HuH-7 (cell line): ENCODE results near the gene PSEN1.

Experiments
- DNase-seq: peaks from one replicate; pipeline ENCODE4 v3.0.0; 2011; ENCODE audit warnings: low spot score

PSEN1 gene

DNA sequence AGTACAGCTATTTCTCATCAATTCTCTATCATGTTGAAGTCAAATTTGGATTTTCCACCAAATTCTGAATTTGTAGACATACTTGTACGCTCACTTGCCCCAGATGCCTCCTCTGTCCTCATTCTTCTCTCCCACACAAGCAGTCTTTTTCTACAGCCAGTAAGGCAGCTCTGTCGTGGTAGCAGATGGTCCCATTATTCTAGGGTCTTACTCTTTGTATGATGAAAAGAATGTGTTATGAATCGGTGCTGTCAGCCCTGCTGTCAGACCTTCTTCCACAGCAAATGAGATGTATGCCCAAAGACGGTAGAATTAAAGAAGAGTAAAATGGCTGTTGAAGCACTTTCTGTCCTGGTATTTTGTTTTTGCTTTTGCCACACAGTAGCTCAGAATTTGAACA lies 83.8 kb downstream of the PSEN1 start:
- DNase-seq = no peak

DNA sequence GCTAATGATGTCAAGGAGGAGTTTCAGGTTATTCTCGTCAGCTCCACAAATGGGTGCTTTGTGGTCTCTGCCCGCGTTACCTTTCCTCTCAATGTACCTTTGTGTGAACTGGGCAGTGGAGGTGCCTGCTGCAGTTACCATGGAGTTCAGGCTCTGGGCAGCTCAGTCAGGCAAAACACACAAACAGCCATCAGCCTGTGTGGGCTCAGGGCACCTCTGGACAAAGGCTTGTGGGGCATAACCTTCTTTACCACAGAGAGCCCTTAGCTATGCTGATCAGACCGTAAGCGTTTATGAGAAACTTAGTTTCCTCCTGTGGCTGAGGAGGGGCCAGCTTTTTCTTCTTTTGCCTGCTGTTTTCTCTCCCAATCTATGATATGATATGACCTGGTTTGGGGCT lies 84.3 kb downstream of the PSEN1 start:
- no peak for DNase-seq

DNA sequence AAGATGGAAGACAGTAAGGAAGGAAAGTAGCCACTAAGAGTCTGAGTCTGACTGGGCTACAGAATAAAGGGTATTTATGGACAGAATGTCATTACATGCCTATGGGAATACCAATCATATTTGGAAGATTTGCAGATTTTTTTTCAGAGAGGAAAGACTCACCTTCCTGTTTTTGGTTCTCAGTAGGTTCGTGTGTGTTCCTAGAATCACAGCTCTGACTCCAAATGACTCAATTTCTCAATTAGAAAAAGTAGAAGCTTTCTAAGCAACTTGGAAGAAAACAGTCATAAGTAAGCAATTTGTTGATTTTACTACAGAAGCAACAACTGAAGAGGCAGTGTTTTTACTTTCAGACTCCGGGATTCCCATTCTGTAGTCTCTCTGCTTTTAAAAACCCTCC lies 85.6 kb downstream of the PSEN1 start:
- no peak for DNase-seq

DNA sequence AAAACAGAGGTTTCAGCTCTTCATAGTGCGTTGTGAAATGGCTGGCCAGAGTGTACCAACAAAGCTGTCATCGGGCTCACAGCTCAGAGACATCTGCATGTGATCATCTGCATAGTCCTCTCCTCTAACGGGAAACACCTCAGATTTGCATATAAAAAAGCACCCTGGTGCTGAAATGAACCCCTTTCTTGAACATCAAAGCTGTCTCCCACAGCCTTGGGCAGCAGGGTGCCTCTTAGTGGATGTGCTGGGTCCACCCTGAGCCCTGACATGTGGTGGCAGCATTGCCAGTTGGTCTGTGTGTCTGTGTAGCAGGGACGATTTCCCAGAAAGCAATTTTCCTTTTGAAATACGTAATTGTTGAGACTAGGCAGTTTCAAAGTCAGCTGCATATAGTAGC lies 86.7 kb downstream of the PSEN1 start:
- no peak for DNase-seq

DNA sequence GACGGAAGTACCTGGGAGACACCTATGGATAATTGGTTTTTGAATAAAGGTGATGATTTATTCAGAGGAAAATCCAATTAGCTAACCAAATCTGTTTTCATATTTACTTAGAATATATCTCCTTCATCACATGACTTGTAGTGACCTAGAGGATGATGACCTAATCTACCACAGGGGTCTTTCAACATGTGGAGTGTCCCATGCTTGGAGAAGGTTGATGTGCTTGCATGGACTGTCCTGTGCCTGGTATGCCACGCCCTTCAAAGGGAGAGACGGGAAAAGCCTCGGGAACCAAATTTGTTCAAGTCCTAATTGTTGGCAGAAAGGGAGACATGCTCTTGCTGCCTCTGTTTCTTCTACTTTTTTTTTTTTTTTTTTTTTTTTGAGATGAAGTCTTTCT lies 89.2 kb downstream of the PSEN1 start:
- DNase-seq = no peak

DNA sequence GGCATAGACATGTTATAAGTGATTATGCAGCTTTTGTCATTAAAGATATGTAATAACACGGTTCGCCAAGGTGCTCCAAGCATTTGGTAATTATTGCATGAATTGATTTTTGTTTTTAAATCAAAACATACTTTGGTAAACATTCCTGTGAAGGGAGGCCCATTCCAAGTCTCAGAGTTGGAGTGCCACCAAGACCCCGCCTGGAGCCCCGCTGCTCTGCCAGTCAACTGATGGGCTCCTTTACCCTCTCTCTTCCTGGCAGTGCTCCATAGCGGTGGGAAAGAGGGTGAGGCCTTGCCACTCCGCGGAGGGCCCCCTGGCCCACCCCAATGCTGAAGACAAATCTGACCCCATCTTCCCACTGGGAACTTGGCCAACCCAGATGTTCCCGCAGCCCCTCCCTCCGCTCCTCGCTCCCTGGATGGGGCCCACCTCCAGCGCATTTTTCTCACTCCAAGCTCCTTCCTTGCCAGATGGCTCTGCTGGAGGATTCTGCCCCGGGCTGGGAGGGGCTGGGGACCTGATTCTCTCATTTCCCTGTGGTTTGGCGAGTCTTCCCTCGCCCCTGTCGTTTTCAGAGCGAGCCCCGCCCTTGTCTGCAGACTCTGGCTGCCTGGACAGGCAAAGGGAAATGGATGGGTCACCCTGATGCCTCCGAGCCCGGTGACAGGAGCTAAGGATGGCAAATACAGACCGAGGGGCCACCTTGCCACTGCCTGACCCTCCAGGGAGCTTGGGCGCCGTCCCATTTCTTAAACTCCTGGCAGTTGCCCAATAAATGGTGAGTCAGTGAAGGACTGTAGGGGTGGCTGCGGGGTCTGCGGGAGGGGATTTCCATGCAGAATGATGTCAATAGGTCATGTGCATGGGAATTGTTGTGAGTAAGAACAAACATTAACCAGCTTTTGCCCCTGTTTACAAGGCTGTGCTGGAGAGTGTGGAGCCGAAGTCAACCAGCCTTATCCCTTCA lies 91.8 kb downstream of the PSEN1 start:
- DNase-seq = no peak

DNA sequence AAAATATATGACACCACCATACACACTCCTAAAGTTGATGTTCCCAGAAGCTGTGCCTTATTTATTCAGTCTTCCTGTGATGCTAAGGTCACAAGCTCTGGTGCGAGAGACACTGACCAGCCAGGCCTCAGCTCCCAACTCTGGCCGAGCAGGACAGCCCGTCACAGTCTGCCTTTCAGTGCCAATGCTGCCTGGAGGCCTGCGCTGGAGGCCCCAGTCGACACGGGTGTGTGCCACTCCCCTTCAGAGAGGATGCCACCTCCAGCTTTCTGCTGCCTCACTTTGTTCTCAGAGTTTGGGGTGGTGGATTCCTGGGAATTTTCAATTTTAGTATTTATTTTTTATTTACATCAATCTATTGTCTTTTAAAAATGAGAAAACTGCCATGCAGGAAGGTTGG lies 93.7 kb downstream of the PSEN1 start:
- DNase-seq = no peak

DNA sequence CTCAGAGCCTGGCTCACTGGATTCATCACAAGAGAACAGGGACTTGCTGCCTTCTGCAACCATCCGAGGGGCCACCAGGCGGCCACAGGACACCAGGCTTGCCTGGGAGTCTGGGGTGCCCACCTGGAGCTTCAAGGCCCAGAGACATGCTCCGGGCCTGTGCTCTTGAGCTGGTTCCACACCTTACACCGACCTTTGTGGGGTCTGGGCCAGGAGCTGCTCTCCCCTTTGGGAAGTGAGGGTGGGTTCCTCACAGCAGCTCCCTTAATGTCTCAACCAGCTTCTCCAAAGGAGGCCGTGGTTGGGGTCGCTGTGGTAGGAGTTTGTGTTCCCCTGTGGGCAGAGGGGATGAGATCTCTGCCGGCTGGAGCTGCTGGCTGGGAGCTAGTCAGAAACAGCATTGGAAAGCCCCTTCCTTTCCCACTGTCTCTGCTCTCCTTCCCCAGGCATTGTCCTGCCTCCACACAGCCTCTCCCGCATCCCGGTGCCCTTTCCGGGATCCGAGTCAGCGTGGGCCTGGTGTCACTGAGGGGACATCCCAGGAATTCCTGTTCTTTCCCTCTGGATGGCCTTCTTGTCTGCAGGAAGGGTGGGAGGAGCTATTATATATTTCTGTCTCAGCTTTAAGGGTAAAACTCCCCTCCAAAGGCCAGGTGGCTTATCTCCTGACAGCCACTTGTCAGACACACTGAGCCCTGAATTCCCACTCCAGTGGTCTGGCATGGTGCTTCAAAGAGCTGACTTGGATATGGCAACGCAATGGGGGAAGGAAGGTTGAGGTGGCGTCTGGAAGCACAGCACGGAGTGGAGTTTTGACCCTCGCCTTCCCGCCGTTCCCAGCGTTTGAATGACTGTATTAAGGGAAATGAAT lies 95.9 kb downstream of the PSEN1 start:
- DNase-seq = peak; percentile 76

DNA sequence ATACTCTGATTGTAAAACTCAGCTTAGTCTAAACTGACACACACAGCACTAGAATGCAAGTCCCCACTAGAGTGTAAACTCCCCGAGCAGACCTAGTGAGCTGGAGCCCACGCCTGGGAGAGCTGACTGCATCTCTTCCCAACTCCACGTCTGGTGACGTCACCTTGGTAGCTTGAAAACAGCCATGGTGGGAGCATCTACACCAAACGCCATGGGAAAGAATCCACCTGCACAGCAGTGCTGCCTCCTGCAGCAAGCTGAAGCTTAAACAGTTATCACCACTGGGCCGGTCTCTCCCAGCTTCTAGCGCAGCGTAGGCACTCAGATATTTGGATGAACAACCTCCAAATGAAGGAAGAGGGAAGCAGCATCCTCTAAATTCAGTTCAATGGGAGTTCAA lies 96.7 kb downstream of the PSEN1 start:
- DNase-seq = no peak

DNA sequence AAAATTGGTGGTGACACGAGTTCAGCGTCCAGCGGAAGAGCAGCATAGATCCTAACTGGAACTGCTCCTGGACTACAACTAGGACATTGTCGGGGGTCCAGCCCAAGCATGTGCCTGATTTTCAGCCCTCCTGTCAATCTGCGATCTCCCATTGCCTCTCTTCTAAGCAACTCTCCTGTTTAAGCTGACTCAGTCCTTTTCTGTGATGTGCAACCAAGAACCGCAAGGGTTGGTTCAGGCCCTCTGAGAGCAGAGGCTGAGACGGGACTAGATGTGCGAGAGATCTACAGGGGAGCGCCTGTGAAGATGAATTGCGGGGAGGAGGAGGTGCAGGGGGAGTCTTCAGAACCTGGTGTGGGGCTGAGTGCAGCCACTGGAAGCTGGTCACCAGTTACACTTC lies 97.3 kb downstream of the PSEN1 start:
- no peak for DNase-seq

DNA sequence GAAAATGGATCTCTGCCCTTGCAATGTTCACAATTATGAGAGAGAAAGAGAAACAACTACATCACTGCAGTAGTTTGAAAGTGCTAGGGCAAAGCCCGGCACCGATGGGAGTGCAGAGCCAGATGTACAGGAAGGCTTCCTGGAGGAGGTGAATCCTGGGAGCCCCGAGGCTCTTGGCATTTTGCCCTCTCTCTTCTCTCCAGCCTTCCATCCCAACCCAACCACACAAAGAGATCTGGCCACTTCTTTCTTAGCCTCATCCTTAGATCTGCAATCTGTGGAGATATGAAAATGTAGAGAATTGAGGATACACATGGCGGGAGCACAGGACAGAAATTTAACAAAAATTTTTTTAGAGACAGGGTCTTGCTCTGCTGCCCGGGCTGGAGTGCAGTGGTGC lies 97.7 kb downstream of the PSEN1 start:
- DNase-seq = no peak

DNA sequence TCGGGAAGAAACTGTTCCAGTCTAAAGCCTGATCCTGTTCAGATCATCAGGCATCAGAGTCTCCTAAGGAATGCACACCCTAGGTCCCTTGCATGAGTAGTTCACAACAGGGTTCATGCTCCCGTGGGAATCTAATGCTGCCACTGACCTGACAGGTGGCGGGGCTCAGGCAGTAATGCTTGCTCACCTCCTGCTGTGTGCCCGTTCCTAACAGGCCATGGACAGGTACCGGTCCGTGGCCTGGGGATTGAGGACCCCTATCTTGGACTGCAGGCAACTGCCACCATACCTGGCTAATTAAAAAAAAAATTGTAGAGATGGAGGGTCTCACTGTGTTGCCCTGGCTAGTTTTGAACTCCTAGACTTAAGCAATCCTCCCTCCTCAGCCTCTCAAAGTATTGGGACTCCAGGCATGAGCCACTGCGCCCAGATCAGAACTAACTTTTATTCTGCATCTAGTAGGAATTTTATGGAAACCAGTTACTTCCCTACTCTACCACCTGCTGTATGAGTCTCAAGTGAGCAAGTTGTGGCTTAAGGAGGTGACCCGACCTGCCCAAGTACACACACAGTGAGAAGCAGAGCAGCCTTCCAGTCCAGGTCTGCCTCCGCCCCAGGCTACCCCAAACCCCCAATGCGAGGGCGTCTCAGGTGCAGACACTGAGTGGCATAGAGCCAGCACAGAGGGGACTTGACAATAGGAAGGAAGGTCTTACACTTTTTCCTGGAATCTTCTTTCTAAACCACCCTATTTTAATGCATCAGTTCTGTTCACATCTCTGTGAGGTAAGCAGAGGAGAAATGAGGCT lies 98.5 kb downstream of the PSEN1 start:
- DNase-seq = no peak

DNA sequence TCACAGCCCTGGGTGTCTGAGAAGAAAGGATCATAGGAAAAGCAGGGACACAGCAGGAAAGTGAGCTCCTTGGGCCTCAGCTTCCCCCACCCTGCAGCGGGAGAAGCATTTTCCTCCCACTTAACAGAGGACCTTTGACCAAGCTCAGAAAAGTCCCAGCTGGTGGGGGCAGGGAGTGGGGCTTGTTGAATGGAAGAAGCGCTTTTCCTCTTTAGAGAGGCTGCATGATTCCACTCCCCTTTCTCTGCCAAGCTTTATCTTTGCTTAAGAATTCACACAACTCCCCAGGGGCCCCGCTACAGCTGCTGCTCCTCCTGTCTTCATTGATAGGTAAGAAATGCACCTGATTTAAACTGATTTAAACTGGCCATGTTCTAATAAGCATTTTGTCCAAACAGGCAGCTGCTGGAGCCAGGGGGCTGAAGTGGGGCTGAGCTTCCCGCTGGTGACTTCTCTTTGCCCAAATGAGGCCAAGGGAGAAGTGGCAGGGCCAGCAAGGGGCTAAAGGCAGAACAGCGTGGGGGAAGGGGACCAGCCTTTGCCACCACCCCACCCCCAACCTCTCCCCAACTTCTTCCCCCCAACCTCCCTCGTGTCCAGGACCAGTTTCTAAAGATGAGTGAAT lies 99.3 kb downstream of the PSEN1 start:
- peak; percentile 12 for DNase-seq

DNA sequence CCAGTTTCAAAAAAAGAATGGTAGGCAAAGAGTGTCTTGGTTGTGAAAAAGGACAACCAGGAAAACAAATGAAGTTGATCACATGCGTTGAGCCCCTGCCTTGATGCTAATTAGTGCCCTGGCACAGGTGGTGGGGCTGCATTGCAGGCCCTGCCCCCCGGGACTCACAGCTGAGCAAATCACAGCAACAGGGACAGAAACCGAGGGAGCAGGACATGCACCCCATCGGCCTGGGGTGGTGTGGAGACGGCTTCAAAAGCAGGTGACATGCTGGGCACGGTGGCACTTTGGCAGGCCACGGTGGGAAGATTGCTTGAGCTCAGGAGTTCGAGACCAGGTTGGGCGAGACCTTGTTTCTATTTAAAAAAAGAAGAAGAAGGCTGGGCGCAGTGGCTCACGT lies 99.8 kb downstream of the PSEN1 start:
- no peak for DNase-seq

DNA sequence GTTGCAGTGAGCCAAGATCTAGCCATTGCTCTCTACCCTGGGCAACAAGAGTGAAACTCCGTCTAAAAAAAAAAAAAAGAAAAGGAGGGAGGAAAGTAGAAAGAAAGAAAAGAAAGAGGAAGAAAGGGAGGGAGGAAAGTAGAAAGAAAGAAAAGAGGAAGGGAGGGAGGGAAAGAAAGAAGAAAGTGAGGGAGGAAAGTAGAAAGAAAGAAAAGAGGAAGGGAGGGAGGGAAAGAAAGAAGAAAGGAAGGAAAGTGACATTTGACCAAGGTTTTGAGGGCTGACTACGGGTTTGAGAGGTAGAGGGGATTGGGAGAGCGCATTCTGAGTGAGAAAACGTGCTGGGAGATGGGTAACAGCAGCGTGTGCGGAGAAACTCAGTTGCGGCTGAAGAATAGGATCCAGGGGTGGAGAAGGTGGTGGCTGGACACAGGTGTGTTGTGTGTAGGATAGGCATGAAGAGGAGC lies 100.5 kb downstream of the PSEN1 start:
- no peak for DNase-seq

DNA sequence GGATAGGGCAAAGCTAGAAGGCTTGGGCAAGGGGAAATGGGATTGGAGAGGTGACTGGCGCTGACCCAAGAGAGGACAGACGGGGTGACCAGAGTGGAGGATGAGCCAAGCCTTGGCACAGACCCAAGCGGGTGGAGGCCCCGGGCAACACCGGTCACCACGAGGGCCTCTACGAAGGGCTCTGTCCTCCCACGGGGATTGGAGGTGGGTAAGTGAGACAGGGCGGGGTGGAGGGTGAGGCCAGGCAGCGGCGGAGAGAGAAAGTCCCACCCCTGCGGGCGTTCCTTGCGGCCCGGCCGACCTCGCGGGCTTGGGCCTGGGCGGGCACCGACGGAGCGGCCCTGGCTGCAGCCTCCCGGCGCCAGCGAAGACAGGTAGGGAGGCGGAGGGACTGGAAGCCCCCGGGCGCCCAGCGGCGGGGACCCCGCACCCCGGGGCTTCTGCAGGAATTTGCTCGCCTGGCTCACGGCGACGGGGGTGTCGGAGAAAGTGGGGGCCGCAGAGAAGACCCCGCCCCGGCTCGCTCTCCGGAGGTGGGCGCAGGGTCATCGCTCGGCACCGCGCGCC lies 101.0 kb downstream of the PSEN1 start, which contains the start of gene PAPLN:
Gene PAPLN (plus strand): TSS at position 288 of the 567 bp plus-strand sequence. CDS start 2,273 bp downstream, outside the sequence.
- DNase-seq = peak; percentile 84

DNA sequence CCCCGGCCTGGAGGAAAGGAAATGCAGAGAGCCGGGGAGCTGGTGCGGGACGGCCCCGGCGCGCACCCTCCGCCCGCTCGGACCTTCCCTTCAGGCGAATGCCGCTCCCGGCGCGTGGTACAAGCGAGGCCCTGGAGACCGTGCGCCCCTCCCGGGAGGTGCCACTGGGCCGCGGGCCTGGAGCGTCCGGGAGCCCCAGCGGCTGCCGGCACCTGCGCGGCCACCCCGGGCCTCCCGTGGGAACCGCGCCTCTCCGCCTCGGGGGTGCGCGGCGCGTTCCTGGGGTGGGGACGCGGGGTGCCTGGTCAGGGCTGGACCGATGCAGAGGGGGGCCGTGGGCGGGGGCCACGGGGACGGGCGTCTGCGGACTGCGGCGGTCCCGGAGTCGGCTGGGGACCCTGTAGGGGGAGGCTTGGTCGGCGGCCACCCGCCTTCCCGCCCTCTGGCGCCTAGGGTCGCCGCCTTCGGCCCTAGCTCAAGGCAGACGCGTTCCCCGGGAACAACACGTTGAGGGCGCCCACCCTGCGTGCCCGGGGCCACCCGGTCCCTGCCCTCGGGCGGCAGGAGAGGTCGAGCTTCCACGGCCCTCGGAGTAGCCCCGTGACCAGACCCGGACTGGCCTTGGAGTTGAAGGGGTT lies 101.6 kb downstream of the PSEN1 start:
- DNase-seq = peak; percentile 61

DNA sequence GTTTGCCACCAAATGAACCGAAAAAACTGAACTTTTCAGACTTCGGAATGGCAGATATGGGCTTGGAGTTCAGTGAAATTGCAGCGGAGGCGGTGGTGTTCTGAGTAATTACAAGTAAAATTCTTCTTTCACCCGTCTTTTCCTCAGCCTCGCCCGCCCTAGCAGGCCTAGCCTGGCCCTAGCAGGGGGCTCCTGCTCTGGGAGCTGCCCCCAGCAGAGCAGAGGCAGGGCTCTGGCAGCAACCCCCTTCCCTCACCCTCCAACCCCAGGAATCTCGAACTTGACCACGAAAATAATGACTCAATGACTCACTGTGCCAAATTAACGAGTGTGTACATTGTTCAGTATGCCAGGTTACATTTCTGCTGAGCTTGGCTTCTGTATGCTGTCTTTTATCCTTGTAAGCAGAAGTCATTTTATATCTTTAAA lies 102.1 kb downstream of the PSEN1 start:
- DNase-seq = no peak

DNA sequence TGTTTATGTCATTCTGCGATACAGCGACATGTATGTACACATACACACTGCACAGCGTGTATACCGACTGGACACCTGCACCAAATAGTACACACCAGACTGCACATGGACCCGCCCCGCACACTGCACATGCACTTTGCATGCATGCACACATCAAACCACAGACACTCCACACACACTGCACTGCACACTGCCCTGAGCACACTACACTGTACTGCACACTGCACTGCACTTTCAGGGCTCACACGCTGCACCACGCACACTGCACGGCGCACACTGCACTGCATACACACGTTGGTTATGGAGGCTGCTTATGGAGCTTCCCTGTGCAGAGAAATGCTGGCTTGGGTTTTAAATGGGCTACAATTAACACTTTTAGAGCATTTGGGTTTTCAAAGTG lies 102.6 kb downstream of the PSEN1 start:
- DNase-seq = peak; percentile 5

DNA sequence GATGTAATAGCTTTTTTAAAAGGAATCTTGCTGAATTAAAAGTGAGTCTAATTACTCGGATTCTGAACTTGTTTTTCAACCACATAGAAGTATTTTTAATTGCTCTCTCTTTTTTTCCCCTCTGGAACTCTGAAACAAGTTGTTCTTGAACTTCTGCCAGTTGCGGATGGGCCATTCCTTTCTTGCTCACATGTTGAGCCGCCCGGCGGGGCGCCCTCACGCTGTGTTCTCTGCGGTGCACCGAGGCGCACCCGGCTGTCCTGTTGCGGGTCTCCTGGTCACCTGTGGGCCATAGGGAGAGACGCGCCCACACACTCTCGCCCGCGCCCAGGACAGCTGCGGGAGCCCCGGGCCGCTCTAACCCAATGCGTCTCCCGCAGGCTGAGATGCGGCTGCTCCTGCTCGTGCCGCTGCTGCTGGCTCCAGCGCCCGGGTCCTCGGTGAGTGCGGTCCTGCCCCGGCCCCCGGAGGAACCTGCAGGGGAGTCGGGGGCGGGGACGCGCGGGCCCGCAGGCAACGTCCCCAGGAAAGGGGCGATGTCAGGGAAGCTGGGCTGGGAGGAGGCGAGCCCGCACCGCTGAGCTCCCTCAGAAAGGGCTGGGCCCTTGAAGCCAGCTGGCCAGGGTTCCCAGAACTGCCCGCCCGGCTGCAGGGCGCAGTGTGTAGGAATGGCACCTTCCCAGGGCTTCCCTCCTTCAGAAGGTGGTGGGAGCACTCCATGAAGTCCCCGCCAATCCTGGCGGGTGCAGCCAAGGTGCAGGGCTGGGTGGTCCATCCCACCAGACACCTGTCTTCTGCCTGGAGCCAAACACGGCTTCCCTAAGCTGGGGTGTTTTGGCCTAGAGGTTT lies 103.3 kb downstream of the PSEN1 start:
- peak; percentile 5 for DNase-seq
